BJ (cell line): ENCODE data around the gene PPM1A. TPM values are rescaled to one million over a fixed set of nuclear protein-coding genes. Genes with fewer than 3 reads are reported as not detected.

ENCODE experiments used
- CTCF ChIA-PET: fragments of 350-600 bp; formaldehyde crosslinking; extraction: SDS; loops from one replicate; lab custom pipeline; 2021; ENCODE audit warnings: antibody characterized with exemption, inconsistent platforms; lab: Yijun Ruan, JAX
- POLR2A ChIA-PET: fragments of 300-600 bp; sonication (Branson Sonifier 250); formaldehyde crosslinking; extraction: SDS; loops from one replicate; lab custom pipeline; 2021; ENCODE audit warnings: antibody characterized with exemption; lab: Charles Lee
- DNase-seq: peaks from one replicate; pipeline ENCODE4 v3.0.0-alpha.2; 2011; ENCODE audit warnings: low read depth
- H3K27me3 ChIP-seq: 2 replicates; pipeline ENCODE4 v1.6.0; 2011; ENCODE audit warnings: low read length; ENCODE audit not compliant: control insufficient read depth, insufficient read depth
- H3K36me3 ChIP-seq: 2 replicates; pipeline ENCODE4 v1.5.1; 2011; ENCODE audit warnings: low read length; ENCODE audit not compliant: control insufficient read depth, insufficient read depth
- H3K4me3 ChIP-seq: 2 replicates; pipeline ENCODE4 v1.5.1; 2011; ENCODE audit warnings: low read depth, mild to moderate bottlenecking, control low read depth, low read length
- polyA plus RNA-seq: library from polyadenylated mRNA; depleted of rRNA; stranded (reverse); fragments of >200 nt; gene quantifications from 2 replicates; pipeline ENCODE4 v1.2.3, GENCODE V29; 2011
- TF ChIP-seq, protein P1 (sequence below): IDR thresholded peaks from 2 replicates; pipeline ENCODE4 v1.5.1; 2011; ENCODE audit warnings: low read depth, mild to moderate bottlenecking, control low read depth, inconsistent platforms, low read length, moderate library complexity; ENCODE audit not compliant: insufficient read depth

The PPM1A gene
- polyA plus RNA-seq, 1 experiment = 18.5 TPM

DNA sequence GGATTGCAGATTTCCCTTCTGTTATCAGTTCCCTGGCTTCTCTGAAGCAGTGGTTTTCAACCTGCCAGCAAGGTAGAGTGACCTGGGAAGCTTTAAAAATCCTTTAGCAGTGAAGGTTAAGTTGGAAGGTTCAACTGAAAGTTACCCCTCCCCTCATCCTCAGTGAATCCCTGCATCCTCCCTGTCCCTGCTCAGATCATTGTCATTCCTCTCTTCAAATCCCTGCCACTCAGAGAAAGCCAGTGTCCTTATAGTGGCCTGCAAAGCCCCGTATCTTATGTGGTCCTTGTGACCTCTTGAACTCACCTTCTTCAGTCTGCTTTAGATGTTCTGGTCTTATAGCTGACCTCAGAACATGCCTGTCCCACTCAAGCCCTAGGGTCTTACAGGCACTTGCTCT is 53.6 kb downstream of the PPM1A start:
- ChIA-PET POLR2A (no interaction called here), CTCF (no interaction called here)
- Histone ChIP-seq H3K36me3 (no peaks in the 10 kb centered on the region), H3K4me3 (no peak overlapping the region), H3K27me3 (no peaks in the 10 kb centered on the region; the same call in 1 of the 2 replicates)
- no peak for DNase-seq
- TF ChIP-seq, protein P1, sequence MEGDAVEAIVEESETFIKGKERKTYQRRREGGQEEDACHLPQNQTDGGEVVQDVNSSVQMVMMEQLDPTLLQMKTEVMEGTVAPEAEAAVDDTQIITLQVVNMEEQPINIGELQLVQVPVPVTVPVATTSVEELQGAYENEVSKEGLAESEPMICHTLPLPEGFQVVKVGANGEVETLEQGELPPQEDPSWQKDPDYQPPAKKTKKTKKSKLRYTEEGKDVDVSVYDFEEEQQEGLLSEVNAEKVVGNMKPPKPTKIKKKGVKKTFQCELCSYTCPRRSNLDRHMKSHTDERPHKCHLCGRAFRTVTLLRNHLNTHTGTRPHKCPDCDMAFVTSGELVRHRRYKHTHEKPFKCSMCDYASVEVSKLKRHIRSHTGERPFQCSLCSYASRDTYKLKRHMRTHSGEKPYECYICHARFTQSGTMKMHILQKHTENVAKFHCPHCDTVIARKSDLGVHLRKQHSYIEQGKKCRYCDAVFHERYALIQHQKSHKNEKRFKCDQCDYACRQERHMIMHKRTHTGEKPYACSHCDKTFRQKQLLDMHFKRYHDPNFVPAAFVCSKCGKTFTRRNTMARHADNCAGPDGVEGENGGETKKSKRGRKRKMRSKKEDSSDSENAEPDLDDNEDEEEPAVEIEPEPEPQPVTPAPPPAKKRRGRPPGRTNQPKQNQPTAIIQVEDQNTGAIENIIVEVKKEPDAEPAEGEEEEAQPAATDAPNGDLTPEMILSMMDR = no peak

DNA sequence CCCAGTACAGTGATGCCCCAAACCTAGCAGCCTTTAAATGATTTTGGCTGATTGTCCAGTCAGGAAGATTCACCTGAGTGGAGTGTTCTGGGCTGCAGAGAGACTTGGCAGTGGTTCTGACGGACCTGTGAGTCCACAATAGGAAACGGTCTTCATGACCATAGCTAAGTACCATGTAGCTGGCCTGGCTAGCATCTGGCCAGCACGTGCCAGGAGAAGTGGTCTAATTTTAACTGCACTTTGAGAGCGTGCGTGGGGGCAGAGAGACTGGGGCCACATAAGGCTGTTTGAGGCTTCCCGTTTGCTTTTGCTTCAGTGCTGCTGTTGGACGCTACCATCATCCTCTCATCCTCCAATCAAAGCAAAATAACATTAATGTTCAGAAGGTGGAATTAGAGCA is 54.7 kb downstream of the PPM1A start:
- TF ChIP-seq, protein P1 = no peak
- no peak for DNase-seq
- no peak overlapping the region for H3K4me3 ChIP-seq

DNA sequence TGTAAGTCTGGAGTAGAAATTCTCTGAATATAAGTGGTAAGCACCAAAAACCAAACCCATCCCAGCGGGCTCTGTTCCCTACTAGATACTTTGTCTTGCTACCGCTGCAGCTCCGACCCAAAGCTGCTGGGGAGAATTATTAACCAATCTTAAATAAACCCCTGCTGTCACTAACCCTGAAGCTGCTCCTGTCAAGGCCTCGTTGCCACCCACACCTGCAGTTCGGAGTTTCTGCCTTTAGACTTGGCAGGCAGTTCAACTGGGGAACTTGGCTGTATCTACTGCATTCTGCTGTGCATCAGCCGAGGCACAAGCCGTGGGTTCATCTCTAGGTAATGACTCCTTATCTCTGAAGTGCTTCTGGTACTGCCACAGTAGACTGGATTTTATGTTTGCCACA is 55.5 kb downstream of the PPM1A start:
- no peaks in the 10 kb centered on the region for H3K27me3 ChIP-seq
- ChIA-PET CTCF (no interaction called here), POLR2A (no interaction called here)
- DNase-seq = no peak
- no peak overlapping the region for H3K4me3 ChIP-seq
- H3K36me3 ChIP-seq = no peaks in the 10 kb centered on the region
- TF ChIP-seq, protein P1 = no peak

More for the DNA sequence above, 54.7 kb downstream of the PPM1A start:
- CTCF ChIA-PET = interaction anchor here (1.0 kb wide), 1 partner anchor 28 kb away, joined by 4 read pairs; no protein-coding TSS in a partner anchor
- Histone ChIP-seq H3K36me3 (no peaks in the 10 kb centered on the region), H3K27me3 (no peaks in the 10 kb centered on the region; the same call in 1 of the 2 replicates)
- POLR2A ChIA-PET = no interaction called here

DNA sequence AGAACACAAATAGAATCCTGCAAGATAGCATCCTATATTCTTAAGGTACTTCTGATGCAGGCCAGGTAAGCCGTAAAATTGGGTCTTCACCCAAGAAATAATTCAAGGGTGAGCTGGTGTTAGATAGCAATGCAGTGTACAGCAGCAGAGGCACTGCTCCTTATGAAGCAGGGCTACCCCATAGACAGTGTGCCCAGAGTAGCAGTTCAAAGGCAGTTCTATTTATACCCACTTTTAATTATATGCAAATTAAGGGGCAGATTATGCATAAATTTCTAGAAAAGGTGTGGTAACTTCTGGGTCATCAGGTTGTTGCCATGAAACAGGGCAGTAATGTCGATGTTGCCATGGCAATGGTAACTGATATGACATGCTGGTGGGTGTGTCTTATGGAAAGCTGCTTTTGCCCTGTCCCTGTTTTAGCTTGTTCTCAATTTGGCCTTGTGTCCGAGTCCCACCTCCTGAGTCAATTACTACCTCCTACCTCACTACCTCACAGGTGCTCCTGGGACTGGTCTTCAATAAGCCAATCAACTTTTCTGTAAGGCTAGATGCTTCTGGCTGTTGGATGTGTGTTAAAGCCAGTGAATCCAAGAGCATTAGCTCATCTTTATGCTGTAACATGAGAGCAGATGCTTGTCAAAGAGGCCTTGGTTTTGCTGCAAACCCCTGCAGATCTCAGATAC is 61.0 kb downstream of the PPM1A start:
- POLR2A ChIA-PET = no interaction called here
- no peak for DNase-seq
- CTCF ChIA-PET = interaction anchor here (1.4 kb wide), 1 partner anchor 19 kb away, joined by 4 read pairs; no protein-coding TSS in a partner anchor

DNA sequence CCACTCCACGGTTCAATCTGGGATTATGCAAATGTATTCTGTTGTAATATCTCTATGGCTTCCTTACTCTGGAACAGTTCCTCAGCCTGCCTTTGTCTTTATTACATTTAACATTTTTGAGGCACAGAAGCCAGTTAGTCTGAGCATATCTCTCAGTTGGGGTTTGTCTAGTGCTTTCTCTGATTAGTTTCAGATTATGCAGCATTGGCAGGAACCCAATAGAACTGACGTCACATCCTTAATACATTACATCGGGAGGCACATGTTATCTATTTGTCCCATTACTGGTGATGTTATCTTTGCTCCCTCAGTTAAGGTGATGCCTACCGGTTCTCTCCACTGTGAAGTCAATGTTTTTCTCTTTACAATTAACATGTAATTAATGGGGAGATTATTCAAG is 62.4 kb downstream of the PPM1A start:
- TF ChIP-seq, protein P1 = no peak
- ChIA-PET CTCF (no interaction called here), POLR2A (no interaction called here)
- Histone ChIP-seq H3K36me3 (no peaks in the 10 kb centered on the region), H3K27me3 (no peaks in the 10 kb centered on the region; the same call in 1 of the 2 replicates), H3K4me3 (no peak overlapping the region)
- DNase-seq = peak; percentile 9

More for the DNA sequence above, 61.0 kb downstream of the PPM1A start:
- no peaks in the 10 kb centered on the region for H3K36me3 ChIP-seq
- TF ChIP-seq, protein P1 = no peak
- H3K4me3 ChIP-seq = no peak overlapping the region
- H3K27me3 ChIP-seq = no peaks in the 10 kb centered on the region; the same call in 1 of the 2 replicates
